Stimulated activated CD8-positive, alpha-beta memory T cell treated with anti-CD3 and anti-CD28 coated beads, Interleukin-7, amount 100 ng/mL, for 4 hours (primary cell): Measurements from ENCODE around the gene IL12B.
"Not testable (repeated sequence)": the region's sequence is repeated elsewhere in the genome, so short reads cannot be mapped to it uniquely, and the experiment has no call there.

Experiments
- DNase-seq, 2 donors: peaks; one replicate each; pipeline ENCODE4 v3.0.0-alpha.2; 2020; ENCODE audit warnings: low read depth in 2 of 2

IL12B gene

GRCh38 chr5:159332800-159333544, 2.7 kb upstream of the IL12B start:
- DNase-seq = no peak

- DNase-seq = peak; percentile 53 to 56
Observed at GRCh38 chr5:159331093-159331973, 1.0 kb upstream of the IL12B start.

- DNase-seq = no peak
Observed at GRCh38 chr5:159324986-159325385, 5.3 kb downstream of the IL12B start.

GRCh38 chr5:159324102-159324755, 6.1 kb downstream of the IL12B start:
- no peak for DNase-seq

GRCh38 chr5:159322180-159322579, 8.1 kb downstream of the IL12B start:
- no peak for DNase-seq

- DNase-seq = no peak
Observed at GRCh38 chr5:159319832-159320231, 10.5 kb downstream of the IL12B start.

- no peak for DNase-seq
Observed at GRCh38 chr5:159319363-159319762, 10.9 kb downstream of the IL12B start.

GRCh38 chr5:159318448-159318847, 11.8 kb downstream of the IL12B start:
- no peak for DNase-seq

GRCh38 chr5:159317849-159318248, 12.4 kb downstream of the IL12B start:
- no peak for DNase-seq

- peak; percentile 13 to 18 for DNase-seq
Observed at GRCh38 chr5:159316519-159317383, 13.5 kb downstream of the IL12B start.

GRCh38 chr5:159313197-159313596, 17.1 kb downstream of the IL12B start:
- no peak for DNase-seq

- no peak for DNase-seq
Observed at GRCh38 chr5:159311063-159311462, 19.2 kb downstream of the IL12B start.

- DNase-seq = no peak
Observed at GRCh38 chr5:159310511-159310910, 19.8 kb downstream of the IL12B start.

GRCh38 chr5:159309689-159310433, 20.4 kb downstream of the IL12B start:
- DNase-seq = no peak

- no peak for DNase-seq
Observed at GRCh38 chr5:159304961-159305595, 25.2 kb downstream of the IL12B start.

GRCh38 chr5:159303286-159303685, 27.0 kb downstream of the IL12B start:
- no peak for DNase-seq

- not testable (repeated sequence) for DNase-seq
Observed at GRCh38 chr5:159301929-159302860, 28.1 kb downstream of the IL12B start.

- no peak for DNase-seq
Observed at GRCh38 chr5:159301466-159301865, 28.8 kb downstream of the IL12B start.

GRCh38 chr5:159297300-159297699, 33.0 kb downstream of the IL12B start:
- not testable (repeated sequence) for DNase-seq
